Natural killer cell (primary cell): ENCODE measurements around the gene ERLIN1. TPM values are rescaled to one million over a fixed set of nuclear protein-coding genes. Genes with fewer than 3 reads are reported as not detected.

Experiments
- ATAC-seq, 3 donors: fragments of 150-1000 bp in 2 of 3; fragments of 200-7000 bp in 1 of 3; cut with Tn5 transposase; 1 replicate in 1 of 3; 2 replicates in 2 of 3; pipeline ENCODE4 v1.10.0; 2021; ENCODE audit warnings: mild to moderate bottlenecking in 2 of 3, moderate library complexity in 2 of 3
- DNase-seq, 2 donors: peaks; one replicate each; pipeline versions ENCODE4 v3.0.0 to v3.0.0-alpha.2; 2013 to 2021; ENCODE audit warnings: mixed read lengths in 1 of 2
- H3K27ac ChIP-seq: one replicate; pipeline ENCODE4 v1.5.1; 2013; ENCODE audit warnings: mild to moderate bottlenecking, low read length
- H3K27me3 ChIP-seq: one replicate; pipeline ENCODE4 v1.6.1; 2013; ENCODE audit warnings: low read length; ENCODE audit not compliant: control insufficient read depth, insufficient read depth
- H3K36me3 ChIP-seq: one replicate; pipeline ENCODE4 v1.6.1; 2013; ENCODE audit warnings: low read length; ENCODE audit not compliant: control insufficient read depth, insufficient read depth
- H3K4me1 ChIP-seq: one replicate; pipeline ENCODE4 v1.6.1; 2013; ENCODE audit warnings: low read length; ENCODE audit not compliant: control insufficient read depth, insufficient read depth
- H3K4me3 ChIP-seq: one replicate; pipeline ENCODE4 v1.5.1; 2013; ENCODE audit warnings: low read length
- H3K9me3 ChIP-seq: one replicate; pipeline ENCODE4 v1.6.1; 2013; ENCODE audit warnings: low read length; ENCODE audit not compliant: control insufficient read depth, insufficient read depth
- H3K27ac Mint-ChIP-seq, 2 donors: one replicate each; pipeline ENCODE4 v1.8.0; 2022; ENCODE audit warnings: mild to moderate bottlenecking in 2 of 2, mixed read lengths in 2 of 2, moderate library complexity in 1 of 2
- H3K27me3 Mint-ChIP-seq, 2 donors: one replicate each; pipeline ENCODE4 v1.8.0; 2022; ENCODE audit warnings: low read depth in 2 of 2, mixed read lengths in 2 of 2
- H3K36me3 Mint-ChIP-seq: one replicate; pipeline ENCODE4 v1.8.0; 2022; ENCODE audit warnings: mixed read lengths
- H3K4me1 Mint-ChIP-seq, 2 donors: one replicate each; pipeline ENCODE4 v1.8.0; 2022; ENCODE audit warnings: mixed read lengths in 2 of 2
- H3K4me3 Mint-ChIP-seq: one replicate; pipeline ENCODE4 v1.8.0; 2022; ENCODE audit warnings: mild to moderate bottlenecking, moderate library complexity, mixed read lengths
- H3K9me3 Mint-ChIP-seq, 2 donors: one replicate each; pipeline ENCODE4 v1.8.0; 2022; ENCODE audit warnings: mixed read lengths in 2 of 2
- CTCF ChIP-seq: fragments of 200-600 bp; IDR thresholded peaks from one replicate; pipeline ENCODE4 v1.8.0; 2022; ENCODE audit warnings: antibody characterized with exemption
- WGBS: methylation state at CpG from one replicate; pipeline ENCODE4 v1.1.7; 2013; ENCODE audit warnings: missing lambda C conversion rate; ENCODE audit not compliant: insufficient coverage; 5-methylcytosine and 5-hydroxymethylcytosine counted together
- intact Hi-C: fragments of 100-400 bp; cut with micrococcal nuclease; formaldehyde crosslinking; loops from one replicate; pipeline ENCODE4 v1.14.2; 2022
- total RNA-seq, 4 donors: library from RNA; stranded (reverse); fragments of 120-200 nt in 1 of 4; gene quantifications; one replicate each; pipeline versions ENCODE4 v1.2.3 to v1.2.4, GENCODE V29; 2013 to 2022

Gene ERLIN1
- total RNA-seq, 3 donors from 2014 or later (not counting 1 experiment from before 2014, with no cell fraction given) = 3.9 to 6.9 (median 5.1) TPM

GRCh38 chr10:100138921-100139496 is 46.8 kb downstream of the ERLIN1 start:
- H3K4me3 Mint-ChIP-seq = no peak overlapping the region
- H3K27ac Mint-ChIP-seq = no peak overlapping the region
- H3K4me1 Mint-ChIP-seq = no peaks in the 10 kb centered on the region
- DNase-seq = no peak
- Histone ChIP-seq H3K9me3 (peaks cover 5% of the 10 kb centered on the region), H3K36me3 (no peaks in the 10 kb centered on the region), H3K27me3 (no peaks in the 10 kb centered on the region), H3K27ac (no peak overlapping the region), H3K4me1 (no peaks in the 10 kb centered on the region), H3K4me3 (no peak overlapping the region)
- no peak for TF ChIP-seq CTCF
- no peak for ATAC-seq
- H3K36me3 Mint-ChIP-seq = no peaks in the 10 kb centered on the region
- peaks cover 11 to 20% of the 10 kb centered on the region in 2 donors for H3K27me3 Mint-ChIP-seq
- intact Hi-C loops = no loop called here
- WGBS = 97% methylated on average over 6 of the region's 7 CpGs
- H3K9me3 Mint-ChIP-seq = no peaks in the 10 kb centered on the region

- no peak overlapping the region for H3K4me3 Mint-ChIP-seq
- ATAC-seq = no peak
Measured at GRCh38 chr10:100135486-100135885, 50.3 kb downstream of the ERLIN1 start.

GRCh38 chr10:100133801-100134200 is 52.0 kb downstream of the ERLIN1 start:
- Mint-ChIP-seq H3K36me3 (no peaks in the 10 kb centered on the region), H3K9me3 (no peaks in the 10 kb centered on the region), H3K4me1 (no peaks in the 10 kb centered on the region), H3K27ac (no peak overlapping the region), H3K4me3 (no peak overlapping the region), H3K27me3 (peaks cover 7 to 18% of the 10 kb centered on the region in 2 donors)
- no peak overlapping the region for H3K27ac ChIP-seq
- peaks cover 5% of the 10 kb centered on the region for H3K9me3 ChIP-seq
- 88% methylated on average over 1 of the region's 1 CpG for WGBS
- DNase-seq (no peak), ATAC-seq (peak in 1 of 3 donors; percentile 34)
- H3K36me3 ChIP-seq = no peaks in the 10 kb centered on the region
- H3K4me1 ChIP-seq = no peaks in the 10 kb centered on the region
- no peaks in the 10 kb centered on the region for H3K27me3 ChIP-seq
- intact Hi-C loops = no loop called here
- no peak for TF ChIP-seq CTCF
- no peak overlapping the region for H3K4me3 ChIP-seq

More at GRCh38 chr10:100135486-100135885, 50.3 kb downstream of the ERLIN1 start:
- intact Hi-C loops = no loop called here
- Mint-ChIP-seq H3K4me1 (no peaks in the 10 kb centered on the region), H3K27ac (no peak overlapping the region), H3K9me3 (no peaks in the 10 kb centered on the region), H3K27me3 (peaks cover 11 to 16% of the 10 kb centered on the region in 2 donors), H3K36me3 (no peaks in the 10 kb centered on the region)
- Histone ChIP-seq H3K27ac (no peak overlapping the region), H3K4me1 (no peaks in the 10 kb centered on the region), H3K36me3 (no peaks in the 10 kb centered on the region), H3K9me3 (peaks cover 5% of the 10 kb centered on the region), H3K4me3 (no peak overlapping the region), H3K27me3 (no peaks in the 10 kb centered on the region)
- TF ChIP-seq CTCF = no peak
- no peak for DNase-seq

- Mint-ChIP-seq H3K27ac (no peak overlapping the region), H3K9me3 (no peaks in the 10 kb centered on the region), H3K27me3 (peaks cover 9 to 29% of the 10 kb centered on the region in 2 donors), H3K36me3 (no peaks in the 10 kb centered on the region), H3K4me3 (no peak overlapping the region), H3K4me1 (no peaks in the 10 kb centered on the region)
- H3K4me1 ChIP-seq = no peaks in the 10 kb centered on the region
- no peak for TF ChIP-seq CTCF
- ATAC-seq = no peak
- H3K27ac ChIP-seq = no peak overlapping the region
- H3K4me3 ChIP-seq = no peak overlapping the region
- no peaks in the 10 kb centered on the region for H3K36me3 ChIP-seq
- peaks cover 5% of the 10 kb centered on the region for H3K9me3 ChIP-seq
- no peak for DNase-seq
- H3K27me3 ChIP-seq = no peaks in the 10 kb centered on the region
- intact Hi-C loops = no loop called here
- WGBS = 71% methylated on average over 1 of the region's 2 CpGs
Measured at GRCh38 chr10:100132427-100132826, 53.4 kb downstream of the ERLIN1 start.
